Common myeloid progenitor, CD34-positive (primary cell): ENCODE data around the gene ITGA5.
A peak's percentile ranks its signal among the peaks of the same experiment; 100 is the strongest.

ENCODE experiments used
- CTCF ChIA-PET: fragments of 350-600 bp; sonication (Branson Sonifier 250); formaldehyde crosslinking; loops from one replicate; lab custom pipeline; 2021; ENCODE audit warnings: antibody characterized with exemption; lab: Charles Lee
- POLR2A ChIA-PET: fragments of 350-600 bp; sonication (Branson Sonifier 250); formaldehyde crosslinking; loops from one replicate; lab custom pipeline; 2021; ENCODE audit warnings: antibody characterized with exemption; lab: Charles Lee
- DNase-seq, 3 donors: peaks; one replicate each; pipeline versions ENCODE4 v3.0.0 to v3.0.0-alpha.2; 2013
- H3K27ac ChIP-seq, 2 experiments: 1 replicate in 1 of 2; 2 replicates in 1 of 2; pipeline ENCODE4 v1.7.0; 2013; ENCODE audit warnings: inconsistent platforms in 2 of 2, low read length in 2 of 2, mild to moderate bottlenecking in 2 of 2, low read depth in 1 of 2, moderate library complexity in 1 of 2; ENCODE audit not compliant: severe bottlenecking in 2 of 2, insufficient read depth in 1 of 2, poor library complexity in 1 of 2
- H3K27me3 ChIP-seq, 5 experiments: replicated peaks in 2 of 5; 1 replicate in 3 of 5; 2 replicates in 2 of 5; pipeline versions ENCODE4 v1.6.1 to v1.7.0; 2013; ENCODE audit warnings: low read length in 4 of 5, mild to moderate bottlenecking in 2 of 5, moderate library complexity in 2 of 5, inconsistent platforms in 1 of 5; ENCODE audit not compliant: insufficient read depth in 5 of 5, control insufficient read depth in 4 of 5
- H3K36me3 ChIP-seq, 4 experiments: 1 replicate in 2 of 4; 2 replicates in 2 of 4; pipeline versions ENCODE4 v1.6.1 to v1.7.0; 2013; ENCODE audit warnings: low read length in 3 of 4, control low read depth in 1 of 4, mild to moderate bottlenecking in 1 of 4; ENCODE audit not compliant: control insufficient read depth in 4 of 4, insufficient read depth in 4 of 4
- H3K4me1 ChIP-seq, 4 experiments: 1 replicate in 3 of 4; 2 replicates in 1 of 4; pipeline versions ENCODE4 v1.6.1 to v1.7.1; 2013; ENCODE audit warnings: low read length in 3 of 4, mild to moderate bottlenecking in 3 of 4, control low read depth in 1 of 4, inconsistent platforms in 1 of 4, moderate library complexity in 1 of 4; ENCODE audit not compliant: control insufficient read depth in 4 of 4, insufficient read depth in 4 of 4; ENCODE audit errors: control extremely low read depth in 1 of 4
- H3K4me3 ChIP-seq, 7 experiments: 1 replicate in 4 of 7; 2 replicates in 3 of 7; pipeline versions ENCODE4 v1.5.1 to v1.7.0; 2013; ENCODE audit warnings: mild to moderate bottlenecking in 7 of 7, low read length in 6 of 7, moderate library complexity in 6 of 7, inconsistent platforms in 2 of 7, low read depth in 2 of 7, control low read depth in 1 of 7; ENCODE audit not compliant: insufficient read depth in 4 of 7, control insufficient read depth in 1 of 7; ENCODE audit errors: extremely low read depth in 1 of 7
- H3K9me3 ChIP-seq, 5 experiments: 1 replicate in 4 of 5; 2 replicates in 1 of 5; pipeline versions ENCODE4 v1.6.1 to v1.7.1; 2013; ENCODE audit warnings: low read length in 4 of 5, mild to moderate bottlenecking in 2 of 5, inconsistent platforms in 1 of 5, low read depth in 1 of 5, moderate library complexity in 1 of 5; ENCODE audit not compliant: control insufficient read depth in 4 of 5, insufficient read depth in 2 of 5; ENCODE audit errors: control extremely low read depth in 1 of 5
- WGBS: methylation state at CpG from one replicate; pipeline ENCODE4 v1.1.5; 2013; ENCODE audit not compliant: insufficient coverage; 5-methylcytosine and 5-hydroxymethylcytosine counted together

ITGA5 gene

DNA sequence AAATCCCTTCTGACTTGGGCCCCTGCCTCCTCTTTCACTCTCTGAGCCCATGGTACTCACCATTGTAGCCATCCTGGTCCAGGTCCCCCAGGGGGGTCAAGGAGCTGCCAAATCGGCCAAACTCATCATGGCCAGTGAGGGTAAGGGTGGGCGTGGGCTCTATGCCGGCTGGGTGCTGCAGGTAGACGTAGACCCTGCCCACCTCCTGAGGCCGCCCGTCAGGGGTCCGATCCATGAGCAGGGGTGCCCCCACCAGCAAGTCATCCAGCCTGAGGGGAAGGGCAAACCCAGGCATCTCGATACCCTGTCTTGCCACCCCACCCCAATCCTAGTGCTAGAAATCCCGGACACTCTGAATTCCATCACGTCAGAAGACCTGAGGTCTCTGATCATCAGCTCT is 14.0 kb downstream of the ITGA5 start:
- peaks cover 0 to 27% (median 11%) of the 10 kb centered on the region in 4 experiments for H3K4me1 ChIP-seq
- H3K9me3 ChIP-seq: no peaks in the 10 kb centered on the region
- POLR2A ChIA-PET: no interaction called here
- peak overlapping the region in 1 of 2 experiments; percentile 43 for H3K27ac ChIP-seq
- CTCF ChIA-PET: interaction anchor here (0.5 to 12.3 kb wide), 7 partner anchors 9 to 70 kb away, joined by 5 to 630 read pairs (median 40); partner anchors contain the start of gene ITGA5
- DNase-seq: no peak
- H3K4me3 ChIP-seq: no peak overlapping the region
- peaks cover 35 to 98% (median 90%) of the 10 kb centered on the region in 4 experiments for H3K36me3 ChIP-seq
- 96% methylated on average over 9 of the region's 10 CpGs for WGBS
- H3K27me3 ChIP-seq: no peaks in the 10 kb centered on the region

DNA sequence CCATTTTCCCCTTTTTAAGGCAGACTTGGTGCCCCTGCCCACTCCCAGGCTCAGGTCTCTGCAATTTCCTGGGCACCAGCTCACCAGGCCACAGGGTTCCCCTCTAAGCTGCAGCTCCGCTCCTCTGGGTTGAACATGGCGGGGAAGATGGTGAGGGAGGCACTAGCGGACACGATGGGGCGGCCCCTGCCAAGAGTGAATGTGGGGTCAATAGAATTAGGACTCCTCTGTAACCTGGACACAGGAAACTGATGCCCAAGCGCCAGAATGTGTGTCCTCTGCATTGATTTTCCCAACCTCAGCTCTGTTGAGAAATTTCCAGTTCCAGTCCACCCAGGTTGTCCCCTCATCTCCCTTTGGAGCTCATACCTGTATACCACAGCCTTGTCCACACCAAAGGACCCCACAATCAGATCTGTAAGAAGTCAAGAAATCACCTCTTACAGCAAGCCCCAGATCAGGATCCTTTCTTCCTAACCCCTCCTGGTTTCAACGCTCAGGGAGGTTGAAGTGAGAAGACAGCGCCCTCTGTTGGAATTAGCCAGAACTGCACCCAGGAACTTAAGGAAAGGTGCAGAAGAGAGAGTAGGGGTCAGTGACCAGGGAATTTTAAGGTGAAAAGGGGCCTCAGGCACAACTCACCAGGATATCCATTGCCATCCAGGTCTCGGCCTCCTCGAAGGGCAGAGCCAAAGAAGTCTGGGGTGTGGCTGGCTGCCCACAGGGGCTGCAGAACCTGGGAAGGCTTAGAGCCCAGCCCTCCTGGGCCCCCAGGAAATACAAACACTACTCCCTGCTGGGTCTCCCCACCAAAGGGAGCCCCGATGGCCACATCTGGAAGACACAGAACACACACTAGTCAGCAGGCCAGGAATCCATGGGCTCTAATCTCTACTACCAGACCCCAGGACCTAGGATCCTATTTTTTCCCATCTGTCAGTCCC is 14.7 kb downstream of the ITGA5 start:
- no peaks in the 10 kb centered on the region for H3K27me3 ChIP-seq
- WGBS: 72% methylated on average over 9 of the region's 11 CpGs
- H3K4me1 ChIP-seq: peaks cover 0 to 21% (median 11%) of the 10 kb centered on the region in 4 experiments
- ChIA-PET CTCF (interaction anchor here (0.6 to 12.3 kb wide), 9 partner anchors 8 to 63 kb away, joined by 3 to 630 read pairs (median 13); partner anchors contain the start of gene ITGA5), POLR2A (interaction anchor here (0.6 to 0.9 kb wide), 2 partner anchors 9 to 33 kb away, joined by 3 read pairs; no protein-coding TSS in a partner anchor)
- H3K4me3 ChIP-seq: no peak overlapping the region
- DNase-seq: peak; percentile 68 to 78 (median 72)
- H3K9me3 ChIP-seq: no peaks in the 10 kb centered on the region
- peaks cover 34 to 99% (median 91%) of the 10 kb centered on the region in 4 experiments for H3K36me3 ChIP-seq
- H3K27ac ChIP-seq: peak overlapping the region in 1 of 2 experiments; percentile 43

DNA sequence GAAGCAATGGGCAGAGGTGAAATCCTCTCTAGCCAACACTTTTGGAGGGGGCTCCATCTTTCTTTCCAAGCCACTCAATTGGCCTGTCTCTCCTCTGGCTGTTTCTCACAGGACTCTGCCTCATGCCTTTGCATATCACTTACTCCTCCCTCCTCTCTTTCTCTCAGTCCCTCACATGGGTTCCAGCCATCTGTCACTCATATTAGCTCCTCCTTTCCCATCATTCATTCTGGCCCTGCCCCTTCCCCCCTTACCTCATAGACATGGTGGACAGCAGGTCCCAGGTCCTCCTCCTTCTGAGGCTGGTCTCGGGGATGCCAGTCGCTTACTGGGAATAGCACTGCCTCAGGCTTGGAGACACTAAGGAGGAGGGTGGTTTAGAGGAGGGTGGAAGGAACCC is 17.9 kb downstream of the ITGA5 start:
- H3K4me3 ChIP-seq: no peak overlapping the region
- no peaks in the 10 kb centered on the region for H3K27me3 ChIP-seq
- no peak for DNase-seq
- peak overlapping the region in 1 of 2 experiments; percentile 11 for H3K27ac ChIP-seq
- ChIA-PET POLR2A (no interaction called here), CTCF (interaction anchor here (1.6 to 12.3 kb wide), 6 partner anchors 9 to 116 kb away, joined by 3 to 630 read pairs (median 133); partner anchors contain the start of genes ITGA5 and ZNF385A)
- WGBS: no CpG with 5 or more reads among the region's 2 CpGs
- H3K4me1 ChIP-seq: peaks cover 0 to 3% (median 0%) of the 10 kb centered on the region in 4 experiments
- peaks cover 19 to 99% (median 93%) of the 10 kb centered on the region in 4 experiments for H3K36me3 ChIP-seq
- H3K9me3 ChIP-seq: no peaks in the 10 kb centered on the region

DNA sequence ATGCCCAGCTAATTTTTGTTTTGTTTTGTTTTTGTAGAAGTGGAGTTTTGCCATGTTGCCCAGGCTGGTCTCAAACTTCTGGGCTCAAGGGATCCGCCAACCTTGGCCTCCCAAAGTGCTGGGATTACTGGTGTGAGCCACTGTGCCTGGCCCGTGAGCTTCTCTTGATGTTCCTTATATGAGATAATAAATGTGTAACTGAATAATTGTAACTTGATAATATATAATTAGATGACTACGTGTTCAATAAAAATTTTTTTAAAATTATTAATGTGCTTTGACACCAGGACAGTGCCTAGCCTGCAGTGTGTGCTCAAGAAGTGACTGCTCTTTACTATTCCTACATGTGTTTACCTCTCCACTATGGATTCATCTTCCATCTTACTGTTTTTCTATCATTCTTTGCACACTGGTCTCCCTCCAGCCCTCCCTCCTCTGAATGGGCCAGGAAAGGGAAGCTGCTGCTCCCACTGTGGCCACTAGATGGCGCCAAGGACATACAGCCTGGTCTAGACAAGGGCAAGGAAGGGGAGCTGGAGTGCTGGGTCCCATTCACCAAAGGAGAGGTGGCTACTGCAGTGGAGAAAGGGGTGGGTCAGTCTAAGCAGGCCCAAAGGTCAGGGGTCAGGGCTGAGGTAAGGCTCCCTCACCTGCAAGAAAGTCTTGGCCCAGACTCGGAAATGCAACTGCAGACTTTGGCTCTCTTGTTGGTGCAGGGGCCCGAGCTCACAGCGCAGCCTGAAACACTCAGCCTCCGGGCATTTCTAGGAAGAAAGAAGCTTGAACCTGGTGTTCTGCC is 19.9 kb downstream of the ITGA5 start:
- WGBS: 76% methylated on average over 6 of the region's 8 CpGs
- Histone ChIP-seq H3K27ac (no peak overlapping the region), H3K36me3 (peaks cover 15 to 98% (median 88%) of the 10 kb centered on the region in 4 experiments), H3K4me1 (peaks cover 0 to 10% (median 2%) of the 10 kb centered on the region in 4 experiments), H3K27me3 (no peaks in the 10 kb centered on the region), H3K9me3 (no peaks in the 10 kb centered on the region), H3K4me3 (no peak overlapping the region)
- DNase-seq: peak; percentile 82 to 93 (median 89)
- ChIA-PET CTCF (interaction anchor here (0.7 to 12.3 kb wide), 17 partner anchors 9 to 128 kb away, joined by 3 to 630 read pairs (median 6); partner anchors contain the start of genes COPZ1, ITGA5, NCKAP1L and ZNF385A), POLR2A (interaction anchor here (0.6 to 2.3 kb wide), 9 partner anchors 9 to 55 kb away, joined by 3 to 26 read pairs (median 3); no protein-coding TSS in a partner anchor)

DNA sequence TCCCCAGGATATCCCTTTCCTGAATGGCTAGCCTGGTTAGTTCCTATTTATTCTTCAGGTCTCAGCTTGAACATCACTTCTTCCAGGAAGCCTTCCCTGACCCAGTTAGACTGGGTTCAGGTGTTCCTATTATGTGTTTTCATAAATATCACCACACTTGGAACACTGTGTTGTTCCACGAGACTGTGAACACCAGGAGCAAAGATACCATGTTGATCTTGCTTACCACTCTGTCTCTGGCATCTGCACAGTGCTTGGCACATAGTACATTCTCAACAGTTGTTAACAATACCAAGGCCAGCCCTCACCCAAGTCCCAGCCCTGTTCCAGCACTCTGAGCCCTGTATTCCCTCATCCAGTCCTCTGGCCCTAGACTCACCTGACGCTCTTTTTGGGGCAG is 20.8 kb downstream of the ITGA5 start:
- H3K27me3 ChIP-seq: no peaks in the 10 kb centered on the region
- CTCF ChIA-PET: interaction anchor here (0.7 to 12.3 kb wide), 7 partner anchors 12 to 54 kb away, joined by 3 to 630 read pairs (median 28); partner anchors contain the start of genes ITGA5 and ZNF385A
- peaks cover 0 to 20% (median 12%) of the 10 kb centered on the region in 4 experiments for H3K4me1 ChIP-seq
- no peaks in the 10 kb centered on the region for H3K9me3 ChIP-seq
- POLR2A ChIA-PET: interaction anchor here (2.3 kb wide), 1 partner anchor 15 kb away, joined by 17 read pairs; no protein-coding TSS in a partner anchor
- H3K36me3 ChIP-seq: peaks cover 11 to 92% (median 80%) of the 10 kb centered on the region in 4 experiments
- H3K27ac ChIP-seq: no peak overlapping the region
- no peak overlapping the region for H3K4me3 ChIP-seq
- DNase-seq: no peak
- WGBS: 100% methylated on average over 1 of the region's 2 CpGs

DNA sequence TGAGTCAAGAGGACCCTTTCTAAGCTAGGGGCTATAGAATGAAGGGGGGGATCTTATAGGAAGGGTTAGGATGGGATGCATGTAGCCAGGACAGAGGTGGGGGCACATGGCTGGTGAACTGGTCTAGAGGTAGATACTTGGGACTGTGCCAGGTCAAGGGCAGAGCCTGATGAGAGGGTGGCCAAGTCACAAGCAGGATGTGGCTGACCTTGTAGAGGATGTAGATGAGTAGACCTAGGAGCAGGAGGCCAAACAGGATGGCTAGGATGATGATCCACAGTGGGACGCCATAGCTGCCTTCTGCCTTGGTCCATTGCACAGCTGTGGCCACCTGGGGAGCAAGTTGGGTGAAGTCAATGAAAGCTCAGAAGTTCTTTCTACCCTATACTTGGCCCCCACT is 21.9 kb downstream of the ITGA5 start:
- peaks cover 0 to 30% (median 20%) of the 10 kb centered on the region in 4 experiments for H3K4me1 ChIP-seq
- WGBS: 100% methylated on average over 1 of the region's 1 CpG
- POLR2A ChIA-PET: no interaction called here
- DNase-seq: no peak
- no peaks in the 10 kb centered on the region for H3K27me3 ChIP-seq
- CTCF ChIA-PET: interaction anchor here (1.2 to 12.3 kb wide), 7 partner anchors 9 to 62 kb away, joined by 3 to 630 read pairs (median 31); partner anchors contain the start of gene ITGA5
- H3K4me3 ChIP-seq: no peak overlapping the region
- no peaks in the 10 kb centered on the region for H3K9me3 ChIP-seq
- peaks cover 8 to 81% (median 72%) of the 10 kb centered on the region in 4 experiments for H3K36me3 ChIP-seq
- H3K27ac ChIP-seq: no peak overlapping the region
